Measurements from ENCODE around the gene TCAF1.
"Not testable (repeated sequence)": the region's sequence is repeated elsewhere in the genome, so short reads cannot be mapped to it uniquely, and the experiment has no call there.

DNA sequence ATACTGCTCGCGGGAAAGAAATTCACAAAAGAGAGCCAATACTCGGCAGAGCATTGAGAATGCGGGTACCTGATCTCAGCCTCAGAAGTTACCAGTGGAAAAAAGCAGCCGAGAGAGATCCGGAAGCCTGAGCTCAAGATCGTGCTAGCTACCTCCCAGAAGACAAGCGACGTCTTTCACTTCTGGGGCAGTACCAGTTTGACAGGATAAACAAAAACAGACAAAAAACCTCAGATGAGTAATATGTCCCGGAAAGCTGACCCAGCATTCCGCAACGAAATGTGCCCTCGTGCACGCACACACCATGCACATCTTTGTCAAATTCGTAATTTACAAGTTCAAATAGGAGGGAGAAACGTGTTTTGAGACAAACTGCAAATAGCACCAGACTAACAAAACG is 65.9 kb downstream of the TCAF1 start:
- TF ChIP-seq EZH2 (IDR thresholded peaks at IDR 0.05); FOXP2 (optimal IDR thresholded peaks at IDR 0.05; ENCODE audit: control extremely low read depth, extremely low read length, insufficient read depth); POLR2AphosphoS5 (IDR thresholded peaks at IDR 0.05; ENCODE audit: borderline replicate concordance, low read depth, low read length): not testable (repeated sequence)
